HepG2 (cell line): ENCODE measurements around the gene SORBS2. TPM values are rescaled to one million over a fixed set of nuclear protein-coding genes. Genes with fewer than 3 reads are reported as not detected.

Experiments used
- ATAC-seq: fragments of 200-7000 bp; cut with Tn5 transposase; 3 replicates; pipeline ENCODE4 v1.9.1; 2020; ENCODE audit warnings: mild to moderate bottlenecking, moderate library complexity
- BruUV-seq: library from RNA; stranded (reverse); fragments of 400-500 nt; replicated peaks from 2 replicates; lab custom pipeline; 2021; lab: Mats Ljungman, UMichigan
- CTCF ChIA-PET: fragments of 300-600 bp; formaldehyde crosslinking; extraction: SDS; loops from one replicate; lab custom pipeline; 2021; ENCODE audit warnings: low total read pairs, inconsistent platforms, low intra/inter-chr PET ratio; lab: Yijun Ruan, JAX
- POLR2A ChIA-PET: fragments of 350-600 bp; sonication (Branson Sonifier 250); formaldehyde crosslinking; loops from one replicate; lab custom pipeline; 2020; ENCODE audit warnings: antibody characterized with exemption, inconsistent platforms; lab: Yijun Ruan, JAX
- DNase-seq: peaks from one replicate; pipeline ENCODE4 v3.0.0-alpha.2; 2015; ENCODE audit warnings: low spot score
- FAIRE-seq: peaks from 3 replicates; lab custom pipeline; 2011; peaks lifted over from hg19 to GRCh38; lab: Jason Lieb, UNC
- H2AFZ ChIP-seq: one replicate; pipeline ENCODE4 v1.6.1; 2011; ENCODE audit warnings: low read length, inconsistent platforms
- H3K27ac ChIP-seq: fragments of 300-600 bp; 3 replicates; pipeline ENCODE4 v1.8.0; 2011; ENCODE audit warnings: mixed run types, mild to moderate bottlenecking, mixed read lengths, low read length, inconsistent platforms; ENCODE audit not compliant: insufficient read depth; ENCODE audit errors: extremely low read length
- H3K27me3 ChIP-seq, 2 experiments: fragments of 200-600 bp in 1 of 2; 2 replicates in 1 of 2; 3 replicates in 1 of 2; pipeline versions ENCODE4 v1.6.0 to v1.8.0; 2011; ENCODE audit warnings: low read length in 2 of 2, mild to moderate bottlenecking in 2 of 2, moderate library complexity in 2 of 2, inconsistent platforms in 1 of 2; ENCODE audit not compliant: insufficient read depth in 2 of 2, control insufficient read depth in 1 of 2
- H3K36me3 ChIP-seq, 2 experiments: fragments of 200-600 bp in 1 of 2; replicated peaks in 1 of 2; 2 replicates in 1 of 2; 3 replicates in 1 of 2; pipeline versions ENCODE4 v1.5.1 to v1.8.0; 2011; ENCODE audit warnings: low read length in 2 of 2, inconsistent platforms in 1 of 2; ENCODE audit not compliant: insufficient read depth in 2 of 2, control insufficient read depth in 1 of 2
- H3K4me1 ChIP-seq: 2 replicates; pipeline ENCODE4 v1.5.1; 2012; ENCODE audit warnings: low read length, inconsistent platforms; ENCODE audit not compliant: insufficient read depth
- H3K4me2 ChIP-seq: 2 replicates; pipeline ENCODE4 v1.6.0; 2011; ENCODE audit warnings: low read depth, low read length, inconsistent platforms
- H3K4me3 ChIP-seq, 3 experiments: fragments of 200-600 bp in 1 of 3; sonication (generic), shearing (Covaris generic) in 1 of 3; replicated peaks in 1 of 3; 2 replicates each; pipeline ENCODE4 v1.5.1; 2011 to 2016; ENCODE audit warnings: low read length in 3 of 3, inconsistent platforms in 2 of 3, low read depth in 2 of 3, mild to moderate bottlenecking in 2 of 3, control low read depth in 1 of 3, mixed read lengths in 1 of 3; ENCODE audit not compliant: insufficient read depth in 1 of 3
- H3K79me2 ChIP-seq: one replicate; pipeline ENCODE4 v1.6.1; 2011; ENCODE audit warnings: low read length, inconsistent platforms; ENCODE audit not compliant: insufficient read depth
- H3K9ac ChIP-seq: 2 replicates; pipeline ENCODE4 v1.6.0; 2011; ENCODE audit warnings: mild to moderate bottlenecking, low read depth, low read length, inconsistent platforms; ENCODE audit not compliant: insufficient read depth
- H3K9me3 ChIP-seq: 2 replicates; pipeline ENCODE4 v1.5.1; 2012; ENCODE audit warnings: mild to moderate bottlenecking, low read length
- H4K20me1 ChIP-seq: 2 replicates; pipeline ENCODE4 v1.6.0; 2011; ENCODE audit warnings: inconsistent platforms, mild to moderate bottlenecking, low read length, moderate library complexity; ENCODE audit not compliant: insufficient read depth
- ETV5 ChIP-seq: IDR thresholded peaks from 2 replicates; pipeline ENCODE4 v1.6.1; 2018; ENCODE audit warnings: missing biosample characterization, missing genetic modification reagents, inconsistent platforms, borderline replicate concordance
- KDM5A ChIP-seq: fragments of 200-600 bp; sonication (generic); IDR thresholded peaks from 2 replicates; pipeline ENCODE4 v1.7.0; 2018; ENCODE audit warnings: antibody characterized with exemption, mild to moderate bottlenecking, low read length, borderline replicate concordance
- MTA1 ChIP-seq: sonication (generic); formaldehyde crosslinking; IDR thresholded peaks from 2 replicates; pipeline ENCODE4 v1.4.0; 2020; ENCODE audit warnings: missing genetic modification reagents, mild to moderate bottlenecking, borderline replicate concordance
- POGZ ChIP-seq: sonication (generic); formaldehyde crosslinking; IDR thresholded peaks from 2 replicates; pipeline ENCODE4 v1.4.0; 2020; ENCODE audit warnings: mild to moderate bottlenecking, missing genetic modification reagents
- SATB2 ChIP-seq: sonication (generic); formaldehyde crosslinking; IDR thresholded peaks from 2 replicates; pipeline ENCODE4 v1.5.0; 2020; ENCODE audit warnings: missing genetic modification reagents
- THYN1 ChIP-seq: sonication (generic); formaldehyde crosslinking; IDR thresholded peaks from 2 replicates; pipeline ENCODE4 v1.8.1; 2023; ENCODE audit warnings: low read depth, mild to moderate bottlenecking, moderate library complexity, missing genetic modification reagents, borderline replicate concordance
- ZSCAN25 ChIP-seq: sonication (generic); formaldehyde crosslinking; IDR thresholded peaks from 2 replicates; pipeline ENCODE4 v1.8.0; 2022; ENCODE audit warnings: mild to moderate bottlenecking, missing genetic modification reagents
- WGBS: methylation state at CpG from one replicate; pipeline ENCODE4 v1.1.6; 2017; ENCODE audit warnings: low lambda C conversion rate; 5-methylcytosine and 5-hydroxymethylcytosine counted together
- in situ Hi-C: cut with HindIII; loops from 2 replicates; pipeline ENCODE4 v1.10.0; 2017; ENCODE audit warnings: low pct_unique_long_range_greater_than_20kb; ENCODE audit not compliant: extremely low pct_ligation_motif_present
- intact Hi-C: fragments of 100-400 bp; cut with micrococcal nuclease; formaldehyde crosslinking; loops from one replicate; pipeline ENCODE4 v1.10.0; 2022; ENCODE audit not compliant: unreplicated experiment
- polyA plus RNA-seq, 8 experiments: library from polyadenylated mRNA; depleted of rRNA in 3 of 8; stranded (reverse) in 7 of 8; unstranded in 1 of 8; fragments of >200 nt; fragmentation: Illumina TruSeq in 4 of 8; extraction: Trizol in 4 of 8; gene quantifications; 2 replicates each; pipeline versions ENCODE4 v1.2.1 to v1.2.3, GENCODE V29; 2011 to 2016; ENCODE audit warnings: low read depth in 4 of 8, missing spikeins in 1 of 8, mixed read lengths in 1 of 8; ENCODE audit not compliant: insufficient read depth in 1 of 8
- total RNA-seq, 5 experiments: library from RNA; depleted of rRNA; stranded (reverse); fragments of >200 nt; fragmentation: Illumina TruSeq; extraction: Trizol; gene quantifications; 2 replicates each; pipeline ENCODE4 v1.2.3, GENCODE V29; 2016; ENCODE audit warnings: low read depth in 1 of 5
- TF ChIP-seq, protein P1 (sequence below): sonication (generic); formaldehyde crosslinking; IDR thresholded peaks from 2 replicates; pipeline ENCODE4 v1.4.0; 2020; ENCODE audit warnings: mild to moderate bottlenecking, low read depth, missing genetic modification reagents
- TF ChIP-seq, protein P2 (sequence below): IDR thresholded peaks from 2 replicates; pipeline ENCODE4 v1.4.0; 2020; ENCODE audit warnings: mild to moderate bottlenecking, missing genetic modification reagents
- TF ChIP-seq, protein P3 (sequence below): sonication (generic); formaldehyde crosslinking; IDR thresholded peaks from 2 replicates; pipeline ENCODE4 v1.5.1; 2020; ENCODE audit warnings: mild to moderate bottlenecking, missing genetic modification reagents, moderate library complexity

Gene SORBS2
- total and polyA plus RNA-seq, 2 of the 13 experiments (the other 11 are each of a cell fraction or from before 2014, with no cell fraction given) = 25.0 to 80.5 TPM

DNA sequence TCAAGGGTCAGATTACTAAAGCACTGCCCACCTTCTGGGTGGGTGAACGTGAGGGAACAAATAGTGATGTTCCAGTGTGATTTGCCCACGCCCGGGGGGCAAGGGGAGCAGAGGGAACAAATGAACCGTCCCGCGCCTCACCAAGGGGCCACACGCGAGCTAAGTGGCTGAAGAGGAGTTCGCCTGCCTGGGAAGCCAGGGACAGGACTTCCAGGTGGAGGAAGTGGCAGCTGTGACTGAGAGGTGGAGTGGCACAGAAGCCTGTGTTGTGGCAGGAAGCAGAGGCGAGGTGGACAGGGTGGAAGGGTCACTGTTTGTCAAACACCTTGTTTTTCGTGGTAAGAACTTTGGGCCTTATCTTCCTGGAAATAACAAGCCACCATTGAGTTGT, 9.0 kb upstream of the SORBS2 start:
- CTCF ChIA-PET = no interaction called here
- DNase-seq (no peak), ATAC-seq (no peak)

More for the DNA sequence above, 9.0 kb upstream of the SORBS2 start:
- H3K9ac ChIP-seq = no peak overlapping the region
- WGBS = 87% methylated on average over 11 of the region's 11 CpGs
- no peak overlapping the region for H3K27ac ChIP-seq
- in situ Hi-C loops = no loop called here
- no peak for FAIRE-seq
- POLR2A ChIA-PET = no interaction called here
- H3K4me3 ChIP-seq = no peak overlapping the region
- H3K9me3 ChIP-seq = no peaks in the 10 kb centered on the region
- H3K79me2 ChIP-seq = no peaks in the 10 kb centered on the region
- BruUV-seq = no TSS peak
- no peaks in the 10 kb centered on the region for H4K20me1 ChIP-seq
- TF ChIP-seq THYN1 (CRISPR knock-in tag) (no peak), ETV5 (CRISPR knock-in tag) (peak; percentile 11; the same call in 1 of the 2 replicates), KDM5A (no peak), ZSCAN25 (CRISPR knock-in tag) (no peak), SATB2 (CRISPR knock-in tag) (no peak), POGZ (0 out of 2 replicates have a peak, but pooled peaks have one; percentile 33), MTA1 (no peak)
- TF ChIP-seq, protein P1, sequence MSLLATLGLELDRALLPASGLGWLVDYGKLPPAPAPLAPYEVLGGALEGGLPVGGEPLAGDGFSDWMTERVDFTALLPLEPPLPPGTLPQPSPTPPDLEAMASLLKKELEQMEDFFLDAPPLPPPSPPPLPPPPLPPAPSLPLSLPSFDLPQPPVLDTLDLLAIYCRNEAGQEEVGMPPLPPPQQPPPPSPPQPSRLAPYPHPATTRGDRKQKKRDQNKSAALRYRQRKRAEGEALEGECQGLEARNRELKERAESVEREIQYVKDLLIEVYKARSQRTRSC = no peak
- TF ChIP-seq, protein P2, sequence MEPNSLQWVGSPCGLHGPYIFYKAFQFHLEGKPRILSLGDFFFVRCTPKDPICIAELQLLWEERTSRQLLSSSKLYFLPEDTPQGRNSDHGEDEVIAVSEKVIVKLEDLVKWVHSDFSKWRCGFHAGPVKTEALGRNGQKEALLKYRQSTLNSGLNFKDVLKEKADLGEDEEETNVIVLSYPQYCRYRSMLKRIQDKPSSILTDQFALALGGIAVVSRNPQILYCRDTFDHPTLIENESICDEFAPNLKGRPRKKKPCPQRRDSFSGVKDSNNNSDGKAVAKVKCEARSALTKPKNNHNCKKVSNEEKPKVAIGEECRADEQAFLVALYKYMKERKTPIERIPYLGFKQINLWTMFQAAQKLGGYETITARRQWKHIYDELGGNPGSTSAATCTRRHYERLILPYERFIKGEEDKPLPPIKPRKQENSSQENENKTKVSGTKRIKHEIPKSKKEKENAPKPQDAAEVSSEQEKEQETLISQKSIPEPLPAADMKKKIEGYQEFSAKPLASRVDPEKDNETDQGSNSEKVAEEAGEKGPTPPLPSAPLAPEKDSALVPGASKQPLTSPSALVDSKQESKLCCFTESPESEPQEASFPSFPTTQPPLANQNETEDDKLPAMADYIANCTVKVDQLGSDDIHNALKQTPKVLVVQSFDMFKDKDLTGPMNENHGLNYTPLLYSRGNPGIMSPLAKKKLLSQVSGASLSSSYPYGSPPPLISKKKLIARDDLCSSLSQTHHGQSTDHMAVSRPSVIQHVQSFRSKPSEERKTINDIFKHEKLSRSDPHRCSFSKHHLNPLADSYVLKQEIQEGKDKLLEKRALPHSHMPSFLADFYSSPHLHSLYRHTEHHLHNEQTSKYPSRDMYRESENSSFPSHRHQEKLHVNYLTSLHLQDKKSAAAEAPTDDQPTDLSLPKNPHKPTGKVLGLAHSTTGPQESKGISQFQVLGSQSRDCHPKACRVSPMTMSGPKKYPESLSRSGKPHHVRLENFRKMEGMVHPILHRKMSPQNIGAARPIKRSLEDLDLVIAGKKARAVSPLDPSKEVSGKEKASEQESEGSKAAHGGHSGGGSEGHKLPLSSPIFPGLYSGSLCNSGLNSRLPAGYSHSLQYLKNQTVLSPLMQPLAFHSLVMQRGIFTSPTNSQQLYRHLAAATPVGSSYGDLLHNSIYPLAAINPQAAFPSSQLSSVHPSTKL = peak; percentile 17; the same call in 1 of the 2 replicates
- TF ChIP-seq, protein P3, sequence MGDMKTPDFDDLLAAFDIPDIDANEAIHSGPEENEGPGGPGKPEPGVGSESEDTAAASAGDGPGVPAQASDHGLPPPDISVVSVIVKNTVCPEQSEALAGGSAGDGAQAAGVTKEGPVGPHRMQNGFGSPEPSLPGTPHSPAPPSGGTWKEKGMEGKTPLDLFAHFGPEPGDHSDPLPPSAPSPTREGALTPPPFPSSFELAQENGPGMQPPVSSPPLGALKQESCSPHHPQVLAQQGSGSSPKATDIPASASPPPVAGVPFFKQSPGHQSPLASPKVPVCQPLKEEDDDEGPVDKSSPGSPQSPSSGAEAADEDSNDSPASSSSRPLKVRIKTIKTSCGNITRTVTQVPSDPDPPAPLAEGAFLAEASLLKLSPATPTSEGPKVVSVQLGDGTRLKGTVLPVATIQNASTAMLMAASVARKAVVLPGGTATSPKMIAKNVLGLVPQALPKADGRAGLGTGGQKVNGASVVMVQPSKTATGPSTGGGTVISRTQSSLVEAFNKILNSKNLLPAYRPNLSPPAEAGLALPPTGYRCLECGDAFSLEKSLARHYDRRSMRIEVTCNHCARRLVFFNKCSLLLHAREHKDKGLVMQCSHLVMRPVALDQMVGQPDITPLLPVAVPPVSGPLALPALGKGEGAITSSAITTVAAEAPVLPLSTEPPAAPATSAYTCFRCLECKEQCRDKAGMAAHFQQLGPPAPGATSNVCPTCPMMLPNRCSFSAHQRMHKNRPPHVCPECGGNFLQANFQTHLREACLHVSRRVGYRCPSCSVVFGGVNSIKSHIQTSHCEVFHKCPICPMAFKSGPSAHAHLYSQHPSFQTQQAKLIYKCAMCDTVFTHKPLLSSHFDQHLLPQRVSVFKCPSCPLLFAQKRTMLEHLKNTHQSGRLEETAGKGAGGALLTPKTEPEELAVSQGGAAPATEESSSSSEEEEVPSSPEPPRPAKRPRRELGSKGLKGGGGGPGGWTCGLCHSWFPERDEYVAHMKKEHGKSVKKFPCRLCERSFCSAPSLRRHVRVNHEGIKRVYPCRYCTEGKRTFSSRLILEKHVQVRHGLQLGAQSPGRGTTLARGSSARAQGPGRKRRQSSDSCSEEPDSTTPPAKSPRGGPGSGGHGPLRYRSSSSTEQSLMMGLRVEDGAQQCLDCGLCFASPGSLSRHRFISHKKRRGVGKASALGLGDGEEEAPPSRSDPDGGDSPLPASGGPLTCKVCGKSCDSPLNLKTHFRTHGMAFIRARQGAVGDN (CRISPR knock-in tag) = peak; percentile 28; the same call in 1 of the 2 replicates
- peak overlapping the region; percentile 23; the same call in 1 of the 2 replicates for H3K4me2 ChIP-seq
- intact Hi-C loops = no loop called here
- H3K36me3 ChIP-seq = no peaks in the 10 kb centered on the region
- no peak overlapping the region for H2AFZ ChIP-seq
- no peaks in the 10 kb centered on the region for H3K27me3 ChIP-seq
- H3K4me1 ChIP-seq = peaks cover 33% of the 10 kb centered on the region
